Measurements from ENCODE around the gene FAM20C.

The FAM20C gene

GRCh38 chr7:304574-305409 is 112.4 kb downstream of the FAM20C start:
- no peak for DNase-seq (ENCODE audit: low read depth in 1 of 2, low spot score in 1 of 2)
- no peak overlapping the region for H3K27ac ChIP-seq (replicated peaks)
- TF ChIP-seq, protein P1, sequence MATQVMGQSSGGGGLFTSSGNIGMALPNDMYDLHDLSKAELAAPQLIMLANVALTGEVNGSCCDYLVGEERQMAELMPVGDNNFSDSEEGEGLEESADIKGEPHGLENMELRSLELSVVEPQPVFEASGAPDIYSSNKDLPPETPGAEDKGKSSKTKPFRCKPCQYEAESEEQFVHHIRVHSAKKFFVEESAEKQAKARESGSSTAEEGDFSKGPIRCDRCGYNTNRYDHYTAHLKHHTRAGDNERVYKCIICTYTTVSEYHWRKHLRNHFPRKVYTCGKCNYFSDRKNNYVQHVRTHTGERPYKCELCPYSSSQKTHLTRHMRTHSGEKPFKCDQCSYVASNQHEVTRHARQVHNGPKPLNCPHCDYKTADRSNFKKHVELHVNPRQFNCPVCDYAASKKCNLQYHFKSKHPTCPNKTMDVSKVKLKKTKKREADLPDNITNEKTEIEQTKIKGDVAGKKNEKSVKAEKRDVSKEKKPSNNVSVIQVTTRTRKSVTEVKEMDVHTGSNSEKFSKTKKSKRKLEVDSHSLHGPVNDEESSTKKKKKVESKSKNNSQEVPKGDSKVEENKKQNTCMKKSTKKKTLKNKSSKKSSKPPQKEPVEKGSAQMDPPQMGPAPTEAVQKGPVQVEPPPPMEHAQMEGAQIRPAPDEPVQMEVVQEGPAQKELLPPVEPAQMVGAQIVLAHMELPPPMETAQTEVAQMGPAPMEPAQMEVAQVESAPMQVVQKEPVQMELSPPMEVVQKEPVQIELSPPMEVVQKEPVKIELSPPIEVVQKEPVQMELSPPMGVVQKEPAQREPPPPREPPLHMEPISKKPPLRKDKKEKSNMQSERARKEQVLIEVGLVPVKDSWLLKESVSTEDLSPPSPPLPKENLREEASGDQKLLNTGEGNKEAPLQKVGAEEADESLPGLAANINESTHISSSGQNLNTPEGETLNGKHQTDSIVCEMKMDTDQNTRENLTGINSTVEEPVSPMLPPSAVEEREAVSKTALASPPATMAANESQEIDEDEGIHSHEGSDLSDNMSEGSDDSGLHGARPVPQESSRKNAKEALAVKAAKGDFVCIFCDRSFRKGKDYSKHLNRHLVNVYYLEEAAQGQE (IDR thresholded peaks at IDR 0.05; ENCODE audit: insufficient replicate concordance, low read depth): no peak
- TF ChIP-seq CTCF (IDR thresholded peaks at IDR 0.05; ENCODE audit: insufficient read depth, low read length) (no peak), SPI1 (IDR thresholded peaks at IDR 0.05; ENCODE audit: borderline replicate concordance, low read depth) (no peak), POLR2AphosphoS5 (IDR thresholded peaks at IDR 0.05; ENCODE audit: low read depth) (no peak), GABPA (IDR thresholded peaks at IDR 0.05; ENCODE audit: low read depth) (no peak)
- no peak overlapping the region for H3K4me3 ChIP-seq (replicated peaks; ENCODE audit: insufficient read depth, low read length)
- H3K27me3 ChIP-seq (ENCODE audit: insufficient read depth, poor library complexity, severe bottlenecking): no peaks in the 10 kb centered on the region

DNA sequence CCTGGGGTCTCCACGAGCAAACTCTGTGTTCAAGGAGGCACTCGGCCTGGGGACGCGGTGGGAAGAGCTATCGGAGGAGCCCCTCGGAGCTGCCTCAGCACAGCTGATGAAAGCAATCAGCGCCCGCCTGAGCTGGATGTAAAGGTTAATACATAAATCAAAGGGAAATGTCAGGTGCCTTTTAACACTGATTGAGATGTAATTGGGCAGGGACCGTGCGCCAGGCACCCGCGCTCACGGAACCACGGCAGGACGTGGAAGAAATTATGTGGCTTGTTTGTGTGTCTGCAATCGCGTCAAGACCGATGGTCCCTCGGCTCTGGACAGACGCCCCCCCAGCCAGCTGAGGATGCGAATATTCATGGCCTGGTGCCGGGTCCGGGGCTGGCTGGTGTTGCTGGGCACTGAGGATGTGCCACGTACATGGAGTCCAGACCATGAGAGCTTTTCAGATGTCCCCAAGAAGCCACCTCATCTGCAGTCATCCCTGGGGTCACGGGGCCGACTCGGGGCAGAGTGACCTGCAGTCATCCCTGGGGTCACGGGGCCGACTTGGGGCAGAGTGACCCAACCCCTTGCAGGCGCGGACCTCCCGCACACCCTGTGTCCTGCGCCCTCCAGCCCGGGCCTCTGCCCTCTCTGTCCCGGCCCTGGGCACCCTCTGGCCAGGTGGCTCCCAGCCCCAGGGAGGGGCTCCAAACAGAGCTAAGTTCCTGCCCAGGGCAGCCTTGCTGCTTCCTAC is 113.2 kb downstream of the FAM20C start:
- Histone ChIP-seq H3K27ac (replicated peaks) (no peak overlapping the region), H3K4me3 (replicated peaks; ENCODE audit: insufficient read depth, low read length) (no peak overlapping the region), H3K27me3 (ENCODE audit: insufficient read depth, poor library complexity, severe bottlenecking) (no peaks in the 10 kb centered on the region)
- TF ChIP-seq, protein P1 (IDR thresholded peaks at IDR 0.05; ENCODE audit: insufficient replicate concordance, low read depth): no peak
- TF ChIP-seq GABPA (IDR thresholded peaks at IDR 0.05; ENCODE audit: low read depth) (no peak), SPI1 (IDR thresholded peaks at IDR 0.05; ENCODE audit: borderline replicate concordance, low read depth) (no peak), CTCF (IDR thresholded peaks at IDR 0.05; ENCODE audit: insufficient read depth, low read length) (no peak), POLR2AphosphoS5 (IDR thresholded peaks at IDR 0.05; ENCODE audit: low read depth) (no peak)
- no peak for DNase-seq (ENCODE audit: low read depth in 1 of 2, low spot score in 1 of 2)

GRCh38 chr7:307970-308369 is 115.6 kb downstream of the FAM20C start:
- TF ChIP-seq CTCF (IDR thresholded peaks at IDR 0.05; ENCODE audit: insufficient read depth, low read length) (no peak), GABPA (IDR thresholded peaks at IDR 0.05; ENCODE audit: low read depth) (no peak), SPI1 (IDR thresholded peaks at IDR 0.05; ENCODE audit: borderline replicate concordance, low read depth) (no peak), POLR2AphosphoS5 (IDR thresholded peaks at IDR 0.05; ENCODE audit: low read depth) (no peak)
- TF ChIP-seq, protein P1 (IDR thresholded peaks at IDR 0.05; ENCODE audit: insufficient replicate concordance, low read depth): no peak
- no peaks in the 10 kb centered on the region for H3K27me3 ChIP-seq (ENCODE audit: insufficient read depth, poor library complexity, severe bottlenecking)
- H3K27ac ChIP-seq (replicated peaks): no peak overlapping the region

More at GRCh38 chr7:307970-308369, 115.6 kb downstream of the FAM20C start:
- no peak for DNase-seq (ENCODE audit: low read depth in 1 of 2, low spot score in 1 of 2)
- no peak overlapping the region for H3K4me3 ChIP-seq (replicated peaks; ENCODE audit: insufficient read depth, low read length)

Data from HL-60 (cell line).